Uterus (tissue), 2 donors: Measurements from ENCODE around the gene PLD1.

Source experiments
- CTCF ChIP-seq, 4 experiments: fragments of 200-600 bp in 2 of 4; fragments of 450-650 bp in 2 of 4; sonication (generic) in 2 of 4; IDR thresholded peaks; one replicate each; pipeline ENCODE4 v1.5.1; 2016 to 2019; ENCODE audit warnings: antibody characterized with exemption in 4 of 4, mild to moderate bottlenecking in 2 of 4, moderate library complexity in 1 of 4
- POLR2A ChIP-seq, 2 donors: fragments of 450-650 bp; IDR thresholded peaks; one replicate each; pipeline ENCODE4 v1.6.1; 2016; ENCODE audit warnings: antibody characterized with exemption in 2 of 2, mild to moderate bottlenecking in 1 of 2, moderate library complexity in 1 of 2

DNA sequence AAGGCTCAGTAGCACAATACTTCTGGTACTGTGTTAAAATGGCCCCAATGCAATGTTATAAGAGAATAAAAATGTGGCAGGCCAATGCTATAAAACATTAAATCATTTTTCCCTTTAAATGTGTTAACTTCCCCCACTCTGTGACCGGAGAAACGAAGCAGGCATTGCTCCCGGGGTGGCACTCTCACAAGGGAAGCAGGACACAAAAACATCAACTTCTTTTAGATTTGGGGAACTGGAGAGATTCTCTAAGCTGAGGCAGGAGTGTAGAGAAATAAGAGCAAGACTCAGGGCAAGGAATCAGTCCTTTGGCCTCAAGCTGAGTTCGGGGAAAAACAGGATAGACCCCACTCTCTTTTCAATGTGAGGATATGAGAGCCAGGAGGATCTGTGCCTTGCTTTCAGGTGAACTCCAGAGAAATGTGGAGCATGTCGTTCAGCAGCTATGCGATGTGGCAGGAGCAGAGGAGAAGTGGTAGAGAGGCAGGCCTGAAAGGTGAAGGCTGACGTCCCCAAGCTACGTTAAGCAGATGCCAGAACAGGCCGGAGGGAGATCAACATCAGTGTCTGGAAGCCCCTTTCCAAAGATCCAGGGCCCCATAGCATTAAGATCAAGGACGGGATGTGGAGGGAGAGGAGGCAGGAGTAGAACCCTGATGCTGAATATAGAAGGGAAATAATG, 160.2 kb downstream of the PLD1 start:
- TF ChIP-seq CTCF (IDR thresholded peaks at IDR 0.05) (no peak), POLR2A (IDR thresholded peaks at IDR 0.05) (no peak)
